DOHH2 (cell line): Measurements from ENCODE around the gene VPS8.

Experiments
- H3F3A ChIP-seq: fragments of 200-600 bp; sonication (generic), shearing (Covaris generic); 2 replicates; pipeline ENCODE4 v1.6.0; 2016; ENCODE audit warnings: antibody characterized with exemption, mild to moderate bottlenecking; ENCODE audit not compliant: control insufficient read depth, insufficient read depth
- H3K27ac ChIP-seq: fragments of 200-600 bp; sonication (generic); 2 replicates; pipeline ENCODE4 v1.5.1; 2014; ENCODE audit warnings: low read depth, mild to moderate bottlenecking, low read length, moderate library complexity
- H3K27me3 ChIP-seq: fragments of 200-600 bp; sonication (generic); 2 replicates; pipeline ENCODE4 v1.6.1; 2014; ENCODE audit warnings: mild to moderate bottlenecking, low read length, mixed read lengths; ENCODE audit not compliant: control insufficient read depth
- H3K36me3 ChIP-seq: fragments of 200-600 bp; sonication (generic); 2 replicates; pipeline ENCODE4 v1.6.1; 2014; ENCODE audit warnings: mild to moderate bottlenecking, low read length, moderate library complexity, mixed read lengths; ENCODE audit not compliant: control insufficient read depth
- H3K4me1 ChIP-seq: fragments of 200-600 bp; sonication (generic); 2 replicates; pipeline ENCODE4 v1.6.1; 2014; ENCODE audit warnings: mild to moderate bottlenecking, low read length, mixed read lengths; ENCODE audit not compliant: control insufficient read depth
- H3K4me2 ChIP-seq: fragments of 200-600 bp; sonication (generic); 2 replicates; pipeline ENCODE4 v1.6.0; 2014; ENCODE audit warnings: mild to moderate bottlenecking, low read length, moderate library complexity
- H3K4me3 ChIP-seq: fragments of 200-600 bp; sonication (generic); 2 replicates; pipeline ENCODE4 v1.5.1; 2014; ENCODE audit warnings: mild to moderate bottlenecking, low read length, mixed read lengths
- H3K79me2 ChIP-seq: fragments of 200-600 bp; sonication (generic); 2 replicates; pipeline ENCODE4 v1.6.1; 2014; ENCODE audit warnings: mild to moderate bottlenecking, low read length, mixed read lengths; ENCODE audit not compliant: control insufficient read depth
- H3K9me2 ChIP-seq: fragments of 200-600 bp; sonication (generic); replicated peaks from 2 replicates; pipeline ENCODE4 v1.6.1; 2014; ENCODE audit warnings: mild to moderate bottlenecking, low read length, mixed read lengths; ENCODE audit not compliant: control insufficient read depth
- H3K9me3 ChIP-seq: fragments of 200-600 bp; sonication (generic); 2 replicates; pipeline ENCODE4 v1.6.1; 2014; ENCODE audit warnings: antibody characterized with exemption, low read length, mixed read lengths; ENCODE audit not compliant: control insufficient read depth, insufficient read depth
- H4K20me1 ChIP-seq: fragments of 200-600 bp; sonication (generic); 2 replicates; pipeline ENCODE4 v1.6.0; 2014; ENCODE audit warnings: low read depth, mild to moderate bottlenecking, antibody characterized with exemption, low read length, moderate library complexity; ENCODE audit not compliant: control insufficient read depth, insufficient read depth
- EZH2phosphoT487 ChIP-seq: fragments of 200-600 bp; sonication (generic); IDR thresholded peaks from 2 replicates; pipeline ENCODE4 v1.6.1; 2017; ENCODE audit warnings: borderline replicate concordance, mild to moderate bottlenecking, antibody characterized with exemption, low read length, moderate library complexity, mixed read lengths
- TF ChIP-seq, protein P1 (sequence below): fragments of 200-600 bp; sonication (generic); IDR thresholded peaks from one replicate; pipeline ENCODE4 v1.5.1; 2014; ENCODE audit warnings: antibody characterized with exemption, mild to moderate bottlenecking, low read depth, low read length; ENCODE audit not compliant: poor library complexity, severe bottlenecking

Gene VPS8

DNA sequence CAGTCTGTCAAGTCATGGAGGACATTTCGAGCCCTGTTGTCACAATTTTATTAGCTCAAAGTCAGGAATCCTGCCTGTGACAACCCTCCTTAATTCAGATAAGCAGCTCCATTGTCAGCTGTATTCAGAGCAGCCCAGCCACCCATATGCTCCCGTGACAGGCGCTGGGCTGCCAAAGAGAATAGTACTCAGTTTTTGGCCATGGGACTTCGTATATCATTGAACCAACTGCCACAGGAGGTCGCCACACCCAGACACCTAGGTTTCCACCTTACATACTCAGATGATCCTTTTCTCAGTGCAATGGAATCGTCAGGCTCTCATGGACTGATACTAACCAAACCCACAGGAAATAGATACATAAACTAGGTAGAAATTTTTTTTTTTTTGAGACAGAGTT lies 240.7 kb downstream of the VPS8 start:
- Histone ChIP-seq H3F3A (no peaks in the 10 kb centered on the region), H4K20me1 (no peaks in the 10 kb centered on the region), H3K4me2 (no peak overlapping the region), H3K4me1 (peaks cover 8% of the 10 kb centered on the region; the same call in 1 of the 2 replicates), H3K9me2 (no peaks in the 10 kb centered on the region), H3K4me3 (no peak overlapping the region), H3K27ac (no peak overlapping the region), H3K27me3 (no peaks in the 10 kb centered on the region), H3K9me3 (peaks cover 3% of the 10 kb centered on the region; the same call in 1 of the 2 replicates), H3K36me3 (peaks cover 13% of the 10 kb centered on the region), H3K79me2 (no peaks in the 10 kb centered on the region)
- TF ChIP-seq, protein P1, sequence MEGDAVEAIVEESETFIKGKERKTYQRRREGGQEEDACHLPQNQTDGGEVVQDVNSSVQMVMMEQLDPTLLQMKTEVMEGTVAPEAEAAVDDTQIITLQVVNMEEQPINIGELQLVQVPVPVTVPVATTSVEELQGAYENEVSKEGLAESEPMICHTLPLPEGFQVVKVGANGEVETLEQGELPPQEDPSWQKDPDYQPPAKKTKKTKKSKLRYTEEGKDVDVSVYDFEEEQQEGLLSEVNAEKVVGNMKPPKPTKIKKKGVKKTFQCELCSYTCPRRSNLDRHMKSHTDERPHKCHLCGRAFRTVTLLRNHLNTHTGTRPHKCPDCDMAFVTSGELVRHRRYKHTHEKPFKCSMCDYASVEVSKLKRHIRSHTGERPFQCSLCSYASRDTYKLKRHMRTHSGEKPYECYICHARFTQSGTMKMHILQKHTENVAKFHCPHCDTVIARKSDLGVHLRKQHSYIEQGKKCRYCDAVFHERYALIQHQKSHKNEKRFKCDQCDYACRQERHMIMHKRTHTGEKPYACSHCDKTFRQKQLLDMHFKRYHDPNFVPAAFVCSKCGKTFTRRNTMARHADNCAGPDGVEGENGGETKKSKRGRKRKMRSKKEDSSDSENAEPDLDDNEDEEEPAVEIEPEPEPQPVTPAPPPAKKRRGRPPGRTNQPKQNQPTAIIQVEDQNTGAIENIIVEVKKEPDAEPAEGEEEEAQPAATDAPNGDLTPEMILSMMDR: no peak
- TF ChIP-seq EZH2phosphoT487: no peak

DNA sequence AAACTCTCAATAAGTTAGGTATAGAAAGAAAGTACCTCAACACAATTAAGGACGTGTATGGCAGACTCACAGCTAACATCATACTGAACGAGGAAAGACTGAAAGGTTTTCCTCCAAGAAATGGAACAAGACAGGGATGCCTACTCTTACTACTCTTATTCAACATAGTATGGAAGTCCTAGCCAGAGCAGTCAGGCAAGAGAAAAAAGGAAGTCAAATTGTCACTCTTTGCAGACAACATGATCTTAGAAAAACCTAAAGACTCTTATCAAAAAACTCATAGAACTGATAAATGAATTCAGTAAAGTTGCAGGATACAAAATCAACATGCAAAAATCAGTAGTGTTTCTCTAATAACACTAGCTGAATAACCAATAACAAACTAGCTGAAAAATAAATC lies 244.9 kb downstream of the VPS8 start:
- H3F3A ChIP-seq: no peaks in the 10 kb centered on the region
- H3K4me1 ChIP-seq: peaks cover 12% of the 10 kb centered on the region
- no peak overlapping the region for H3K4me2 ChIP-seq
- peaks cover 7% of the 10 kb centered on the region for H3K36me3 ChIP-seq
- peaks cover 16% of the 10 kb centered on the region; the same call in 1 of the 2 replicates for H3K9me3 ChIP-seq
- no peak overlapping the region for H3K27ac ChIP-seq
- no peaks in the 10 kb centered on the region for H3K9me2 ChIP-seq
- H3K4me3 ChIP-seq: no peak overlapping the region
- H3K79me2 ChIP-seq: no peaks in the 10 kb centered on the region
- TF ChIP-seq, protein P1: no peak
- no peak for TF ChIP-seq EZH2phosphoT487
- H4K20me1 ChIP-seq: no peaks in the 10 kb centered on the region
- no peaks in the 10 kb centered on the region for H3K27me3 ChIP-seq

DNA sequence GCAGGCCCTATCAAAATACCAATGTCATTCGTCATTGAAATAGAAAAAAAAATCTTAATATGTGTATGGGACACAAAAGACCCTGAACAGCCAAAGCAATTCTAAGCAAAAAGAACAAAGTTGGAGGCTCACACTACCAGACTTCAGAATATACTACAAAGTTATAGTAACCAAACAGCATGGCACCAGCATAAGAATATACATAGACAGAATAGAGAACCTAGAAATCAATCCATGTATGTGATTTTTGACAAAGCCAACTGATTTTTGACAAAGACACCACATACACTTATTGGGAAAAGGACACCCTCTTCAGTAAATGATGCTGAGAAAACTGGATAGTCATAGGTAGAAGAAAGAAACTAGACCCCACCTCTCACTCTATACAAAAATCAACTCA lies 245.9 kb downstream of the VPS8 start:
- Histone ChIP-seq H4K20me1 (no peaks in the 10 kb centered on the region), H3K4me1 (peaks cover 20% of the 10 kb centered on the region), H3K27ac (no peak overlapping the region), H3K4me3 (no peak overlapping the region), H3K9me3 (peaks cover 16% of the 10 kb centered on the region; the same call in 1 of the 2 replicates), H3F3A (no peaks in the 10 kb centered on the region), H3K36me3 (no peaks in the 10 kb centered on the region), H3K9me2 (no peaks in the 10 kb centered on the region), H3K27me3 (no peaks in the 10 kb centered on the region), H3K79me2 (no peaks in the 10 kb centered on the region), H3K4me2 (no peak overlapping the region)
- TF ChIP-seq EZH2phosphoT487: no peak
- TF ChIP-seq, protein P1: no peak
